Measurements from ENCODE around the gene MFAP1.
A peak's percentile ranks its signal among the peaks of the same experiment; 100 is the strongest.
"Not testable (repeated sequence)": the region's sequence is repeated elsewhere in the genome, so short reads cannot be mapped to it uniquely, and the experiment has no call there.

MFAP1 gene

DNA sequence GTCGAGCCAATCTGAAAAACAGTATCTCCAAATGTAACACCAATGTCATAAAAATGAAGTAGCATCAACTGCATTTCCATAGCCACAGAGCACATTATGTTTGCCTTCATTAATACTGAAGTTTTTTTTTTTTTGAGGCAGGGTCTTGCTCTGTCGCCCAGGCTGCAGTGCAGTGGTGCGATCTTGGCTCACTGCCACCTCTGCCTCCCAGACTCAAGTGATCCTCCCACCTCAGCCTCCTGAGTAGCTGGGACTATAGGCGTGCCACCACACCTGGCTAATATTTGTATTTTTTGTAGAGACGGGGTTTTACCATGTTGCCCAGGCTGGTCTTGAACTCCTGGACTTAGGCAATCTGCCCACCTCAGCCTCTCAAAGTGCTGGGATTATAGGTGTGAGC is 9.4 kb downstream of the MFAP1 start:
- not testable (repeated sequence) for DNase-seq

DNA sequence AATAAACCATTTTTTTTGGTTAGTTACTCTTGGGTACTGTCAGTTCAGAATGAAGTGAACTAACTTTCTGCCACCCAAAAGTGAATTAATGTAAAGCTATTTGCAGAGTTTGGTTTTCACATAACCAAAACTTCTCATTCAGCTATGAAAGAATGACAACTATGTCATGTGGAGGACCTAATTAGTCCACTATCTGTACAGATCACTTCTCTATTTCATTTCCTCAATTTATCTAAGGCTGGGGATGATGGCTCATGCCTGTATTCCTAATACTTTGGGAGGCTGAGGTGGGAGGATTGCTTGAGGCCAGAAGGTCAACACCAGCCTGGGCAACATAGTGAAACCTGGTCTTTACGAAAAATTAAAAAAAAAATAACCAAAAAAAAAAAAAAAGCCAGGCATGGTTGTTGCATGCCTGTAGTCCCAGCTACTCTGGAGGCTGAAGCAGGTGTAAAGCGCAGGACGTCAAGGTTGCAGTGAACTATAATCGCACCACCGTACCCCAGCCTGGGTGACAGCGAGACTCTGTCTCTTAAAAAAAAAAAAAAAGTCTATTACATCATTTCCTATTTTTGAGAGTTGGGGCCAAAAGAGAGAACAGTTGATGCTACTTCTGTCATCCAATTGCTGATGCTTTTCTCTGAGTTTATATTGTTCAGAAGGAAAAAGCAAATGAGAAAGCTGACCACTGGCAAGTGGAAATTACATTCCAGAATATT is 15.4 kb downstream of the MFAP1 start:
- DNase-seq: no peak

DNA sequence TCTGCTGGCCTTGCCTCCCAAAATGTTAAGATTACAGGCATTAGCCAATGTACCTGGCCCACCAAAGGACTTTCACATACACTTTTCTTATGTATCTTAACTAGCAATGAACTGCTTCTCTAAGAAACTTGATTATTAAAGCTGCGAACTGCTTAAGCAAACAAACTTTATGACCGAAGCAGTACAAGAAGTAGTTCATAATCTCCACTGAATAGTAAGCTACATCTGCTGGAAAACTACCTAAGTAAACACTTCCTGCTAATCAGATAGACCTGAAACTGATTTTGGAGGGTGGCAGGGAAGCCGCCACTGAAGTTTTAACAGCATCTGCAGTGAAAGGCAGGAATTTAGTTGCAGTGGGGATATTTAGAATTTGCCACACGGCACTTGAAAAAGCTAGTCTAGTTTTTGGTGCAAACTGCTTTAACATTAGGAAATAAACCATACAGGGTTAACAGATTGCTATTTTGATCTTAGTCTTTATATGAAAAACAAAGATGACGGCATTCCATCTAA is 16.0 kb downstream of the MFAP1 start:
- no peak for DNase-seq

DNA sequence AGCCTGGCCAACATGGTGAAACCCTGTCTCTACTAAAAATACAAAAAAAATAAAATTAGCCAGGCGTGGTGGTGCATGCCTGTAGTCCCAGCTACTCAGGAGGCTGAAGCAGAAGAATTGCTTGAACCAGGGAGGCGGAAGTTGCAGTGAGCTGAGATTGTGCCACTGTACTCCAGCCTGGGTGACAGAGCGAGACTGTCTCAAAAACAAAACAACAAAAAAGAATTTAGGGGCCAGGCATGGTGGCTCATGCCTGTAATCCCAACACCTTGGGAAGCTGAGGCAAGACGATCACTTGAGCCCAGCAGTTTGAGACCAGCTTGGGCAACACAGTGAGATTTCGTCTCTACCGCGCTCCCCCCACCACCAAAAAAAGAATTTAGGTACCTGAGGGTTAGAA is 21.8 kb downstream of the MFAP1 start:
- not testable (repeated sequence) for DNase-seq

DNA sequence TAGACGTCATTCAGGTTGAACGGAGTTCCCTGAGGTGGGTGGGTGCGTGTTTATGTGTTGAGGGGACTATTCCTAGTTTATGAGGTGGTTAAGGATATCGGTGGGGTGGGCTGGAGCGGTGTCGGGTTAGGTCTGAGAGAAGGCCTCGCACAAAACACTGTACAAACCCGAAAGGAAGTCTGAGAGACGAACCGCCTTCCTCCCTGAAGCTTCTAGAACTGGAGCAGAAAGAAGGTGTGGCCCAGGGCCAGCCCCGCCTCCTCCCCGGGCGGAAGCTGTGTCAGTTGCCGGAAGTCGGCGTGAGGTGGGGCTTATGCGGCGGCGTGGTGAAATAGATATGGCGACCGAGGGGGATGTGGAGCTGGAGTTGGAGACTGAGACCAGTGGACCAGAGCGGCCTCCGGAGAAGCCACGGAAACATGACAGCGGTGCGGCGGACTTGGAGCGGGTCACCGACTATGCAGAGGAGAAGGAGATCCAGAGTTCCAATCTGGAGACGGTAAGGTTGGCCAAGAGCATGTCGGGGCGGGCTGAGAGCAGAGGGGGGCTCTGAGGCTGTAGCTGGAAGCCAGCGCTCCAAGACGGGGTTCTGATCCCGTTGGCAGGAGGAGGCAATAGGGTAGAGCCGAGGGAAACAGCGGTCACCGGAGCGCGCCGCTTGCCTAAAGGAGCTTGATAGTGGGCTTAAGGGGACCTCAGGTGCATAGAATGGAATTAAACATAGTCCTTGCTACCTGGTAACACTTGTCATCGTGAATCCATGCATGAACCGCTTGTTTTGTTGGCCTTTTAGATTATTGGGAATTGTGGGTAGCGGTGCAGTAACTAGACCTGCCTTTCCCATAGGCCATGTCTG is 24.0 kb downstream of the MFAP1 start, which contains the start of gene HYPK:
Gene HYPK, plus strand, starts transcription at position 314 of the 856 bp plus-strand sequence. Its CDS starts 24 bp downstream, at position 338.
- peak; percentile 95 for DNase-seq

DNA sequence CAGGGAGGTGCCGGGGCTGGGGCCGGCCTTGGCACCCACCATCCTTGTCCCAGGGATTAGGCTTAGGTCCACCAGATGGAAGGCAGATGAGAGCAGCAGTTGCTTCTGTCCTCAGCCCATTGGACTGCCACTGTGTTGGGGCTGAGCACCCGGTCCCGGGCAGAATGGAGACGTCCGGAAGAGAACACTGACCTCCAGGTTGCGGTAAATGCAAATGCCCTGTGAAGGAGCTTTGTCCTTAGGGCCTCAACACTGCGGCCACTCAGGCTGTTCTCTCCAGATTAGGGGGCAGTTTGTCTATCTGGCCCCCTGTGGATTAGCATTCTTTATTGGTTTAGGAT is 24.6 kb downstream of the MFAP1 start, which contains the start of gene SERINC4:
Gene SERINC4, minus strand, starts transcription at position 276 of the 341 bp plus-strand sequence. Its CDS starts 234 bp downstream, at position 42.
- no peak for DNase-seq

DNA sequence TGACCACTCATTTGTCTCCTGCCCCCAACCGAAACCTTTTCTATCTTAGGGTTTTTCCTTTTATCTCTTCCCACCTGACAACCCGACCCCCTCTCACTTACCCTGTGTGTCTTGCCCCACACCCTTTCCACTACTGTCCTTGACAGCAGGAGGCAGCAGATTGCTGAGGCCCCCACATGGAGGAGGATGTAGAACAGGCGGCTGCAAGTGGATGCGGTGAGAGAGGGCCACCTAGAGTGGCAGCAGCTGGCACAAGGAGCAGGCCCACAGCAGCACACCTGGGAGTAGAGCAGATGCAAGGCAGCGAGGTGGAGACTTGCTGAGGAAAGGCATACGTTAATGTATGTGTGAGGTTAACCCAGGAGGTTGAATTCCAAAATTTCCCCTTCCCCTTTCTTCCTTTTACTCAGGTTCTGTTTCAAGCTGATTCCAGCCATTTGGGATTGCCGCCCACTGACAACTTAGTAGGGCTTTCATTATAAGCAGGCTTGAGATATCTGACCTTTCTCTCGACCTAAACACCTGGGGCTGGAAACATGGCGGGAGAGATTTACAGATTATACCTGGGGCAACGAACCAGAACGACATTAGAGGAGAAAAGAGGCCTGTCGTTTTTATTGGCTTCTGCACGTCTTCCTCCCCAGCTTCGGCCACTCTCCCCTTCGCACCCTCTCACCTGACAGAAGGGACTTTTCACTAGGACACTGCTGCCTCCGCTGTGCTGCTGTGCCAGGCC is 25.1 kb downstream of the MFAP1 start:
- DNase-seq: no peak

DNA sequence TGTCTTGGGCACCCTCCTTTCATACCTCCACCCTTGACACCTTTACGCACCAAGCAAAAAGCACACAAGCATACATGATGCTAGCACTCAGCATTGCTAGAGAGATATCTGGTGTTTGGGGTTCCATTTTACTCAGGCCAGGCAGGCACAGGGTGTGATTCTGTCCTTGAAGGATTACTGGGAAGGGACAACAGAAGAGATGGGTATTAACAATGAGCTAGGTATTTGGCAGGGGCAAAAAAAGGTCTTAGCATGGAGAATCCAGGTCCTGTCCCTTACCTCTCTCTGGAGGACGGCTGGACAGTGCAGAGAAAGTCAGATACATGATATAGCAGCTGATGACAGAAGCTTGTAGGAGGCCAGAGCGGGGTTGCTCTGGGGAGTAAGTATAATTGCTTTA is 27.9 kb downstream of the MFAP1 start:
- no peak for DNase-seq

DNA sequence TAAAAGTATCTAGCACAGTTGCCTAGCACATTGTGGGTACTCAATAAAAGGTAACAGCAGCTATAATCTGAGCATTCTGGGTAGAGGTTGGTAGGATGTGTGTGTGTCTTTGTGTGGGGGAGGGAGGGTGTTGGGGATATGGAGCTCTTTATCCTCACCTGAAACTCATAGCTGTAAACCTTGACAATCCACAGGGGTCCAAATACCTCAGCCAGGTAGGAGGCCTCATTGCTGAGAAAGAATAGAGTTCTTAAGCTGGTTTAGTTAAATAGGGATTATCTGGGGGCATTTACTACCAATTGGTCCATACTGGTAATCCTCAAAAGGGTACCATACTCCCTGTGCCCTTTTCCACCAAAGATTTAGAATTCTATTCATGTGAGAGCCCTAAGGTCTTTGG is 28.5 kb downstream of the MFAP1 start:
- DNase-seq: no peak

DNA sequence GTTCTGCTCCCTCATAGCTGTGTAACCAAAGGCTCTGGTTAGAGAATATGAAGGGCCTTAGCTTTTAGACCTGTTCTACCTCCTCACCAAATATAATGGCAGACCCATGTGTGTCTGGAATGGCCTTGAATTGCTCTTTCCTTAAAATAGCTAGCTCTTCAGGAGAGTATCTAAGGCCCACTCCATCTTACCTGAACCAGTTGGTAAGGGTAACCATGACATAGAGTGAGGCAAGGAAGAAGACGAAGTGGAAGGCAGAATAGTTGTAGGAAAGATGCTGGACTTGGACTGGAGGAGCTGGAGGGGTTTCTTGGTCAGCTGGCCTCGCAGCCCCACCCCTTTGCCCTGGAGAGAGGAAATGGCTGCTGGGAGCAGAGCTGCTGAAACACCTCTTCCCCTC is 29.3 kb downstream of the MFAP1 start:
- DNase-seq: no peak

DNA sequence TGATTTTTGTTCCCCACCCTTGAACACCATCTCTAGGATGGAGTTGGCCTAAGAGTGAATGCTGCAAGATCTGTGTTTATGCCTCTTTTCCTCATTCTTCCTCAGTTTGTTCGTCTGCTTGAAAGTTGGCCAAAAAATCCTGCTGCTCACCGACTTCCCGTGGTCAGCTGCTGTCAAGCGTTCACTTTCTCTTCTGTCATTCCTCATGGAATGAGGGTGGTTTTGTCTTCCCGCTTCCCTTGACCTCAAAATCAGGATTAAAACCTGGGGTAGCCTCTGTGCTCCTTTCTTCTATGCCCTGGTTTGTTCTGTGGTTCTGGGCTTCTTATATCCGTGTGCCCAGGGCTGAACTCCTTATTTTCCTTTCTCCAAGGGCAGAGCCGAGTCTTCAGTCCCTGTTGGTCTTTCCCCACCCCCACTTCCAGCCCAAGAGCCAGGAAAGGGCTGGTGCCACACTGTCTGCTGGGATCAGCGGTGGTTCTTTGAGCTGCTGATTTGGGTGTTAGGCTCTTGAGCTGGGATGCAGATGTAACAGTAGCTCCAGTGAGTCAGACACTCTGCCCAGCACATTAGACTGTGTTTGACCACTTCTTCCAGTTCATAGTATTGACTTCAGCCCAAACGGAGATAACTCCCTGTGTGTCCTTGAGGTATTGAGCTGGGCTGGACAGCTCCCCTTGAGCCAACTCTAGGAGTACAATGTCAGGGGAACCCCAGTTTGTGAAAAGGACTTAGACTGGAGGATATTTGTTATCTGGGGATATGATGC is 30.0 kb downstream of the MFAP1 start:
- DNase-seq: no peak

DNA sequence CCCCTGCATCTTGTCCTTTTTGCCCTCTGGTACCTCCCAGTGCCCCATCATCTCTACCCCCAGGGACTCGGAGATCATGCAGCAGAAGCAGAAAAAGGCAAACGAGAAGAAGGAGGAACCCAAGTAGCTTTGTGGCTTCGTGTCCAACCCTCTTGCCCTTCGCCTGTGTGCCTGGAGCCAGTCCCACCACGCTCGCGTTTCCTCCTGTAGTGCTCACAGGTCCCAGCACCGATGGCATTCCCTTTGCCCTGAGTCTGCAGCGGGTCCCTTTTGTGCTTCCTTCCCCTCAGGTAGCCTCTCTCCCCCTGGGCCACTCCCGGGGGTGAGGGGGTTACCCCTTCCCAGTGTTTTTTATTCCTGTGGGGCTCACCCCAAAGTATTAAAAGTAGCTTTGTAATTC is 30.8 kb downstream of the MFAP1 start:
- DNase-seq: no peak

DNA sequence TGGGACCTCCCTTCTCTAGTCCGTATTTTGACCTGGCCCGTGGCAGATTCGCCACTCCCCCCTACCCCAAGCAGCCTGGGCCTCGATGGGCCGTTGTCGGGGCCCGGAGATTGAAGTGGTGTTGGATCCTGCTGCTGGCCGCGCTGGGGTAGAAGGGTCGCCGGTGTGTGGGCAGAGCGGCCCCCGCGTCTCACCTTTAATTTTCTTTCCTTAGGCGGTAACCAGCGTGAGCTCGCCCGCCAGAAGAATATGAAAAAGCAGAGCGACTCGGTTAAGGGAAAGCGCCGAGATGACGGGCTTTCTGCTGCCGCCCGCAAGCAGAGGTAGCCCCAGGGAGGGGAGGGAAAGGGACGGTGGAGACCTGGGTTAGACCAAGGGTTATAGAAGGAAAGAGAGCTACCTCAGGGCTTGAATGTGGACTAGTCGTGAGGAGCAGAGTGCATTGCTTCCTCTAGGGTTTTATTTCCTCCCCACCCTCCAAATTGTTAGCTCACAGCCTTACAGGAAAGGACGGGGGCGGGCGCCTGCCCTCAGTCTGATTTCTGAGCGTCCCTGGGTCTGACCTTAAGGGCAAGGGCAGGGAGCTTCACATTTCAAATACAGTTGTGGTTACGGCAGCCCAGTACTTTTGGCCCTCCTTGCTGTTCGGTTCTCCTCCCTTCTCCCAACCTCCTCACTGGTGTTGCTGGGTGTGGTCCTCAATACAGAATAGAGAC is 31.6 kb downstream of the MFAP1 start:
- DNase-seq: peak; percentile 60

DNA sequence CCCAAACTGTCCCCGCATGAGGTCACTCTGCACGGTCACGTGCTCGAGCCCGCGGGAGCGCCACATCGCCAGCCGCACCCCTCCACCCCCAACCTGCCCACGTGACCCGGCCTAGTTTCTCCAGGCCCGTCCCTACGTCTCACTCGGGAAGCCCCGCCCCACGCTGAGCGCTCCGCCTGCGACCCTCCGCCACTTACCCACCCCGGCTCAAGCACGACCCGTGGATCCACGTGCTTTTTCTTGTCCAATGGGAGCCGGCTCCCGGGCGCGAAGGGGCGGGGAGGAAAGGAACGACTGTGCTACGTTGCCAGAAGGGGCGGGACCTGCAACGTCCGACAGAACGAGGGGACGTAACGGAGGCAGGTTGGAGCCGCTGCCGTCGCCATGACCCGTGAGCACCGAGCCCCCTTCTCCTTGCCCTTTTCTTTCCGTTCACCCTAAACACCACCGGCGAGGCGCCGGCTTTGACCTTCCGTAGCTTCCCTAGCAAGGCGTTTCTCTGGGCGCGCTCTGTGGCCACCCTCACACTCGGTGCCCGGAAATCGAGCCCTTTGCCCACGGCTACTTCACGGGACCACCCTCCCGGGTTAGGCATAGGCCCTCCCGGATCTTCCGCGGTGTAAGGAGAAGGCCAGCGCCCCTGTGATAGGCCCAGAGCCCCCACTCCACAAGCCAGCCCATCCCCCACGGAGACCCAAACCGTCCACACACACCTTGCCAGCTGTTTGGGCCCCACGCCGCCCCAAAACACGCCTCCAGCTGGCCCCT is 32.3 kb downstream of the MFAP1 start, which contains the start of gene SERF2:
Gene SERF2, plus strand, starts transcription at position 328 of the 768 bp plus-strand sequence. Its CDS starts 57 bp downstream, at position 385.
- DNase-seq: peak; percentile 100

DNA sequence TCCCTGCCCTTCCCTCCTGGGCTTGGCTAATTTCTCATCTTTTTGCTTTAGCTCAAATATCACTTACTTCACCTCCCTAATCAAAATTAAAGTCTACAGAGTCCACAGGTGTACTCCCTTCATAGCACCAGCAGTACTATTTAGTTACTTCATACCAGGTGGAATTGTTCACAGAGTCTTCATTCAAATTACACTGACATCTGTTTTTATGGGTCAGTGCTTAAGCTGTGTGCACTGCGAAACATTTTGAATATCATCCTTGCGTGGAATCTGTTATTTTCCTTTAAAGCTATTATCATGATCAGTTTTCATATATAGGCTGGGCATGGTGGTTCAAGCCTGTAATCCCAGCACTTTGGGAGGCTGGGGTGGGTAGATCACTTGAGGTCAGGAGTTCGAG is 35.1 kb downstream of the MFAP1 start:
- DNase-seq: no peak

DNA sequence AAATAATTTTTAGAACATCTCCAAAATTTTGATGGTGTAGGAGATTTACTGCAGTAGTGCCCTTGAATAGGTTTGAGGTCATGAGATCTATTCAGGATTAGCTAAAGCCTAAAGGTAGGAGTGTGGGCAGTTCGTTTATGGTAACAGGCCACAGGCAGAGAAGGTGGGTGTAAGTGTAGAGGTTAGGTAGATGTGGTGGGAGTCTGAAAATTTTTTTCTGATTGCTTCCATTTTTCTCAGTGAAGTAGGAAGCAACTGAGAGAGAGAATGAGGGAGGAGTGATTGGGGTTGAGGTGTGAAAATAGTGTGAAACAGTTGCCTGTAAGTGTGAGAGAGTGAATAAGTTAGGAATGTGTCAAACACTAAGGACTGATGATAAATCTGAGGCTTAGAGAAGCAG is 45.5 kb downstream of the MFAP1 start:
- no peak for DNase-seq

DNA sequence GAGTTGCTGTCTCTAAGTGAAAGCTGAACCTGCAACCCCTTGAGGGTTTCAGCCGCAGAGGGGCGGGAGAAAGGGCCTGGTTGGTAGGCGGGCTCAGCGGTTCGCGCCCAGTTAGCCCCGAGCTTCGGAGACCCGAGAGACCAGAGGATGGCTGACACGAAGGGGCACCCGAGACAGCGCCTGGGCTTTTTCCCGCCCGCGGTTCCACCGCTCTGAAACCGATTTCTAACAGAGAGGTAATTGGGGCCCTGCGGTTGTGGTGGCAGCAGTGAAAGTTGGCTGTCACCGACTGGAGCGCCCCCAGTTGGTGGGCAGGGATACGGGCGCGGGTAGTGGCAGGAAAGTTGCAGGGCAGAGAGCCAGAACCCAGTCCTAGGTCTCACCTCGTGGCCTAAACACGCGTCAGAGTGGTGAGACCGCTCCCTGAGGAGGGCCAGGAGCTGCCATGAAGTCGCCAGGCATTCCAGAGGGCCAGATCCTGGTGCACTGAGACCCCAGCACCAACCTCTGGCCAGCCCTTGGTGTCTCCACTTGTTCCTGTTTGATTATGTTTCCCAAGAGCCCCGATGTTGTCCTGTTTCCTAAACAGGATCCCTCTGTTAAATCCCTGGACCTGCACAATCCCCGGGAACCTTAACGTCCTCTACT is 47.1 kb downstream of the MFAP1 start:
- DNase-seq: peak; percentile 87

DNA sequence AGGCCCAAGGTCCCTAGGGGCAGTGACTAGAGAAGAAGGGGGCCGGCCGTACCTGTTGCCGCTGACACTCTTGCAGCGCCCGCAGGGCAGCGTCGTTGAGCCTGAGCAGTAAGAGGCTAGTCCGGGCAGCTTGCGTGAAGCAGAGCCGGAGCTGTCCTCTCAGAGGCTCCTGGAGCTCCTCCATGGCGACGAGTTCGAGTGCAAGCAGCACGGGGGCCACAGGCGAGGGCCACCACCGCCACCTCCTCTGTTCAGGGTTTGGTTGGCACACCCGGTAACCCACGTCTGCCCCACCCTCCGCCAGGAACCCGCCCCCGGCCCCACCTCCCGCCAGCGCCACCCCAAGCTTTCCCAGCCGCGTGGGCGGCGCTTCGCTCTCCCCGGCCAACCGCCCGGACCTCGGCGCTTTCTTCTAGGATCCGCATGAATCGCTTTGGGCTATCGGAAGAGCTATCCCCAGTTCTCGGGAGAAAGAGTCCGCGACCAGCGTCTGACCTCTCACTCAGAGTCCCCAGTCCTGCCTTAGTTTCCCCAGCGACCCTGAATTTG is 47.7 kb downstream of the MFAP1 start, which contains the start of gene ELL3:
Gene ELL3, minus strand, starts transcription at position 249 of the 549 bp plus-strand sequence. Its CDS starts 65 bp downstream, at position 184.
- peak; percentile 80 for DNase-seq

DNA sequence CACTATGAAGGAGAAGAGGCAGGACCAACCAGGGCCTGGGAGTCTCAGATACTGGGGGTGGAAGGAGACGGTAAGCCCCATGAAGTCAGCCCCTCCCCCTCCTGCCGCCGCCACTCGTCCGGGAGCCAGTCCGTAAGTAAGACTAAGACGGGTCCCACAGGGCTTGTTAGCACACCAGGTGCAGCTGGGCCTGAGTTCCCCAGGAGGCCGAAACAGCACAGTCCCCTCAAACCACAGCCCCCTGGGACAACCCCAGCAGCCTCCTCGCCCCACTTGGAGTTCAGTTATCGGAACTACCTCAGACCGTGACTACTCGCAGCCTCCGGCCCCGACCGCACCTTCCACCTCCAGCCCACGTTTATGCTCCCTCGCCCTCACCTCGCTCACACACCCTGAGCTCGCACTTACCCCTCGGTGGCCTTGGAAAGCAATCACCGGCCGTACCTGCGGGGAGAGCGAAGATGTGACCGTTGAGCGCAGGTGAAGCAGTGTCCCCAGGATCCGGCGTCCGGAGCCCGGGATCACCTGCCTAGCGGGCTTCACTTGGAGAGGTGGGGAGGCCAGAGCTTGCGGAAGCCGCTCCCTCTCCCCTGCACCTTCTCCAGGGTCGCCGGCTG is 48.3 kb downstream of the MFAP1 start:
- DNase-seq: peak; percentile 34
